Ectodermal cell (in vitro differentiated cells): ENCODE measurements around the gene FAM83F.

ENCODE experiments used
- H3K27ac ChIP-seq: 2 replicates; pipeline ENCODE4 v1.7.0; 2013; ENCODE audit warnings: mild to moderate bottlenecking, low read depth, low read length; ENCODE audit not compliant: insufficient read depth, poor library complexity, severe bottlenecking
- H3K27me3 ChIP-seq: 2 replicates; pipeline ENCODE4 v1.7.0; 2013; ENCODE audit warnings: mild to moderate bottlenecking, low read length; ENCODE audit not compliant: insufficient read depth, control insufficient read depth, poor library complexity, severe bottlenecking
- H3K36me3 ChIP-seq: one replicate; pipeline ENCODE4 v1.7.0; 2013; ENCODE audit warnings: low read length; ENCODE audit not compliant: control insufficient read depth, insufficient read depth
- H3K4me1 ChIP-seq: one replicate; pipeline ENCODE4 v1.7.0; 2013; ENCODE audit warnings: low read length; ENCODE audit not compliant: control insufficient read depth, insufficient read depth
- H3K4me3 ChIP-seq: 2 replicates; pipeline ENCODE4 v1.7.0; 2013; ENCODE audit warnings: low read depth, low read length, control low read depth; ENCODE audit not compliant: insufficient read depth
- H3K9me3 ChIP-seq: 2 replicates; pipeline ENCODE4 v1.7.0; 2013; ENCODE audit warnings: mild to moderate bottlenecking, low read length, moderate library complexity; ENCODE audit not compliant: control insufficient read depth
- WGBS, 2 experiments: methylation state at CpG; one replicate each; pipeline ENCODE4 v1.1.7; 2013; ENCODE audit warnings: missing lambda C conversion rate in 2 of 2; 5-methylcytosine and 5-hydroxymethylcytosine counted together

Gene FAM83F

GRCh38 chr22:39994041-39994565 lies 651 bp upstream of the FAM83F start:
- Histone ChIP-seq H3K9me3 (no peaks in the 10 kb centered on the region), H3K27me3 (peaks cover 69% of the 10 kb centered on the region), H3K4me3 (no peak overlapping the region), H3K4me1 (peaks cover 19% of the 10 kb centered on the region), H3K27ac (no peak overlapping the region), H3K36me3 (no peaks in the 10 kb centered on the region)
- 57 to 58% methylated on average over 20 of the region's 20 CpGs for WGBS, 2 experiments

- Histone ChIP-seq H3K4me3 (no peak overlapping the region), H3K4me1 (peaks cover 34% of the 10 kb centered on the region), H3K27ac (no peak overlapping the region), H3K36me3 (no peaks in the 10 kb centered on the region), H3K9me3 (no peaks in the 10 kb centered on the region), H3K27me3 (peaks cover 64% of the 10 kb centered on the region)
- 68 to 75% methylated on average over 35 of the region's 35 CpGs for WGBS, 2 experiments
Observed at GRCh38 chr22:39995393-39996252, 869 bp downstream of the FAM83F start.

- Histone ChIP-seq H3K27ac (no peak overlapping the region), H3K27me3 (peaks cover 57% of the 10 kb centered on the region), H3K9me3 (no peaks in the 10 kb centered on the region), H3K4me1 (peaks cover 44% of the 10 kb centered on the region), H3K4me3 (no peak overlapping the region), H3K36me3 (no peaks in the 10 kb centered on the region)
- WGBS, 2 experiments: 91 to 94% methylated on average over 2 of the region's 3 CpGs
Observed at GRCh38 chr22:39996732-39997131, 2.0 kb downstream of the FAM83F start.

- Histone ChIP-seq H3K9me3 (no peaks in the 10 kb centered on the region), H3K4me1 (peaks cover 51% of the 10 kb centered on the region), H3K27ac (no peak overlapping the region), H3K36me3 (no peaks in the 10 kb centered on the region), H3K27me3 (peaks cover 50% of the 10 kb centered on the region), H3K4me3 (no peak overlapping the region)
- 67 to 71% methylated on average over 3 of the region's 3 CpGs for WGBS, 2 experiments
Observed at GRCh38 chr22:39997421-39997820, 2.7 kb downstream of the FAM83F start.

- WGBS, 2 experiments: 12 to 14% methylated on average over 10 to 11 of the region's 11 CpGs
- Histone ChIP-seq H3K4me3 (no peak overlapping the region), H3K36me3 (no peaks in the 10 kb centered on the region), H3K27ac (peak overlapping the region; percentile 66), H3K27me3 (peaks cover 43% of the 10 kb centered on the region), H3K9me3 (no peaks in the 10 kb centered on the region), H3K4me1 (peaks cover 58% of the 10 kb centered on the region)
Observed at GRCh38 chr22:39997939-39998726, 3.4 kb downstream of the FAM83F start.

GRCh38 chr22:39999144-39999757 lies 4.5 kb downstream of the FAM83F start:
- Histone ChIP-seq H3K27me3 (peaks cover 31% of the 10 kb centered on the region), H3K27ac (peak overlapping the region; percentile 26), H3K9me3 (no peaks in the 10 kb centered on the region), H3K4me1 (peaks cover 62% of the 10 kb centered on the region), H3K4me3 (no peak overlapping the region), H3K36me3 (no peaks in the 10 kb centered on the region)
- 72 to 74% methylated on average over 16 of the region's 16 CpGs for WGBS, 2 experiments

GRCh38 chr22:40000171-40000570 lies 5.4 kb downstream of the FAM83F start:
- 90 to 92% methylated on average over 5 of the region's 5 CpGs for WGBS, 2 experiments
- H3K27me3 ChIP-seq: peaks cover 23% of the 10 kb centered on the region
- H3K9me3 ChIP-seq: no peaks in the 10 kb centered on the region
- peaks cover 62% of the 10 kb centered on the region for H3K4me1 ChIP-seq
- H3K36me3 ChIP-seq: no peaks in the 10 kb centered on the region
- H3K4me3 ChIP-seq: no peak overlapping the region
- no peak overlapping the region for H3K27ac ChIP-seq

GRCh38 chr22:40001106-40001505 lies 6.4 kb downstream of the FAM83F start:
- H3K9me3 ChIP-seq: no peaks in the 10 kb centered on the region
- H3K27ac ChIP-seq: no peak overlapping the region
- no peaks in the 10 kb centered on the region for H3K36me3 ChIP-seq
- H3K4me1 ChIP-seq: peaks cover 62% of the 10 kb centered on the region
- H3K27me3 ChIP-seq: peaks cover 13% of the 10 kb centered on the region
- no peak overlapping the region for H3K4me3 ChIP-seq
- WGBS, 2 experiments: 90 to 93% methylated on average over 4 of the region's 4 CpGs

GRCh38 chr22:40001800-40002577 lies 7.2 kb downstream of the FAM83F start:
- Histone ChIP-seq H3K27ac (no peak overlapping the region), H3K27me3 (peaks cover 4% of the 10 kb centered on the region), H3K36me3 (no peaks in the 10 kb centered on the region), H3K4me1 (peaks cover 70% of the 10 kb centered on the region), H3K4me3 (no peak overlapping the region), H3K9me3 (no peaks in the 10 kb centered on the region)
- 83 to 85% methylated on average over 14 of the region's 14 CpGs for WGBS, 2 experiments
